GM04504 (cell line): ENCODE data around the gene DCHS2.

Source experiments
- DNase-seq: peaks from one replicate; pipeline ENCODE4 v3.0.0-alpha.2; 2012; ENCODE audit warnings: low read depth

Gene DCHS2

GRCh38 chr4:154491341-154492271, at the start of gene DCHS2:
Gene DCHS2 (minus strand): TSS chr4:154491799. CDS start chr4:154491355, 444 bp downstream.
- no peak for DNase-seq

GRCh38 chr4:154534296-154534695, 42.7 kb upstream of the DCHS2 start:
- DNase-seq: no peak

GRCh38 chr4:154529728-154530519, 38.3 kb upstream of the DCHS2 start:
- no peak for DNase-seq

GRCh38 chr4:154528869-154529268, 37.3 kb upstream of the DCHS2 start:
- no peak for DNase-seq

GRCh38 chr4:154527308-154527707, 35.7 kb upstream of the DCHS2 start:
- no peak for DNase-seq

GRCh38 chr4:154526151-154526550, 34.6 kb upstream of the DCHS2 start:
- DNase-seq: no peak

- DNase-seq: no peak
Observed at GRCh38 chr4:154521607-154522006, 30.0 kb upstream of the DCHS2 start.

GRCh38 chr4:154519214-154519613, 27.6 kb upstream of the DCHS2 start:
- no peak for DNase-seq

- no peak for DNase-seq
Observed at GRCh38 chr4:154517591-154517990, 26.0 kb upstream of the DCHS2 start.

- no peak for DNase-seq
Observed at GRCh38 chr4:154516318-154517029, 24.9 kb upstream of the DCHS2 start.

- no peak for DNase-seq
Observed at GRCh38 chr4:154511981-154512380, 20.4 kb upstream of the DCHS2 start.

- no peak for DNase-seq
Observed at GRCh38 chr4:154511548-154511947, 19.9 kb upstream of the DCHS2 start.

GRCh38 chr4:154507156-154507555, 15.6 kb upstream of the DCHS2 start:
- no peak for DNase-seq

GRCh38 chr4:154506253-154506652, 14.7 kb upstream of the DCHS2 start:
- peak; percentile 7 for DNase-seq

- no peak for DNase-seq
Observed at GRCh38 chr4:154503598-154503997, 12.0 kb upstream of the DCHS2 start.

GRCh38 chr4:154502111-154502510, 10.5 kb upstream of the DCHS2 start:
- DNase-seq: no peak

- no peak for DNase-seq
Observed at GRCh38 chr4:154497889-154498288, 6.3 kb upstream of the DCHS2 start.

- DNase-seq: no peak
Observed at GRCh38 chr4:154495867-154496266, 4.3 kb upstream of the DCHS2 start.

GRCh38 chr4:154492288-154492687, 689 bp upstream of the DCHS2 start:
- no peak for DNase-seq

GRCh38 chr4:154490583-154491340, 837 bp downstream of the DCHS2 start:
- no peak for DNase-seq

- DNase-seq: no peak
Observed at GRCh38 chr4:154490234-154490582, 1.4 kb downstream of the DCHS2 start.
